Mucosa of rectum (tissue), 2 donors: Measurements from ENCODE around the gene PARVG.

ENCODE experiments used
- H3K27ac ChIP-seq, 2 donors: one replicate each; pipeline ENCODE4 v1.7.0; 2013; ENCODE audit warnings: inconsistent platforms in 2 of 2, low read depth in 2 of 2, low read length in 2 of 2
- H3K27me3 ChIP-seq, 2 donors: one replicate each; pipeline ENCODE4 v1.7.0; 2013; ENCODE audit warnings: low read length in 2 of 2; ENCODE audit not compliant: control insufficient read depth in 2 of 2, insufficient read depth in 2 of 2
- H3K36me3 ChIP-seq, 2 donors: one replicate each; pipeline ENCODE4 v1.7.0; 2013; ENCODE audit warnings: low read length in 2 of 2; ENCODE audit not compliant: control insufficient read depth in 2 of 2, insufficient read depth in 2 of 2
- H3K4me1 ChIP-seq, 2 donors: one replicate each; pipeline ENCODE4 v1.7.0; 2013; ENCODE audit warnings: low read length in 2 of 2, mild to moderate bottlenecking in 1 of 2; ENCODE audit not compliant: control insufficient read depth in 2 of 2, insufficient read depth in 2 of 2
- H3K4me3 ChIP-seq, 2 donors: one replicate each; pipeline ENCODE4 v1.7.0; 2013; ENCODE audit warnings: low read length in 2 of 2
- H3K9ac ChIP-seq, 2 donors: one replicate each; pipeline ENCODE4 v1.7.0; 2013; ENCODE audit warnings: low read length in 2 of 2, low read depth in 1 of 2, mild to moderate bottlenecking in 1 of 2
- H3K9me3 ChIP-seq, 2 donors: one replicate each; pipeline ENCODE4 v1.7.0; 2013; ENCODE audit warnings: low read length in 2 of 2; ENCODE audit not compliant: control insufficient read depth in 2 of 2
- donor health status: healthy.
- donor health status: Normal muscosa, but diverticular disease.

Gene PARVG

GRCh38 chr22:44203203-44203602 lies 22.5 kb downstream of the PARVG start:
- Histone ChIP-seq H3K4me1 (no peaks in the 10 kb centered on the region), H3K4me3 (no peak overlapping the region), H3K36me3 (no peaks in the 10 kb centered on the region), H3K27ac (no peak overlapping the region), H3K9ac (no peak overlapping the region), H3K9me3 (no peaks in the 10 kb centered on the region), H3K27me3 (no peaks in the 10 kb centered on the region)

- no peaks in the 10 kb centered on the region for H3K27me3 ChIP-seq
- H3K36me3 ChIP-seq = no peaks in the 10 kb centered on the region
- H3K9me3 ChIP-seq = no peaks in the 10 kb centered on the region
- no peaks in the 10 kb centered on the region for H3K4me1 ChIP-seq
- no peak overlapping the region for H3K4me3 ChIP-seq
- no peak overlapping the region for H3K9ac ChIP-seq
- no peak overlapping the region for H3K27ac ChIP-seq
Measured at GRCh38 chr22:44204739-44205515, 24.2 kb downstream of the PARVG start.

DNA sequence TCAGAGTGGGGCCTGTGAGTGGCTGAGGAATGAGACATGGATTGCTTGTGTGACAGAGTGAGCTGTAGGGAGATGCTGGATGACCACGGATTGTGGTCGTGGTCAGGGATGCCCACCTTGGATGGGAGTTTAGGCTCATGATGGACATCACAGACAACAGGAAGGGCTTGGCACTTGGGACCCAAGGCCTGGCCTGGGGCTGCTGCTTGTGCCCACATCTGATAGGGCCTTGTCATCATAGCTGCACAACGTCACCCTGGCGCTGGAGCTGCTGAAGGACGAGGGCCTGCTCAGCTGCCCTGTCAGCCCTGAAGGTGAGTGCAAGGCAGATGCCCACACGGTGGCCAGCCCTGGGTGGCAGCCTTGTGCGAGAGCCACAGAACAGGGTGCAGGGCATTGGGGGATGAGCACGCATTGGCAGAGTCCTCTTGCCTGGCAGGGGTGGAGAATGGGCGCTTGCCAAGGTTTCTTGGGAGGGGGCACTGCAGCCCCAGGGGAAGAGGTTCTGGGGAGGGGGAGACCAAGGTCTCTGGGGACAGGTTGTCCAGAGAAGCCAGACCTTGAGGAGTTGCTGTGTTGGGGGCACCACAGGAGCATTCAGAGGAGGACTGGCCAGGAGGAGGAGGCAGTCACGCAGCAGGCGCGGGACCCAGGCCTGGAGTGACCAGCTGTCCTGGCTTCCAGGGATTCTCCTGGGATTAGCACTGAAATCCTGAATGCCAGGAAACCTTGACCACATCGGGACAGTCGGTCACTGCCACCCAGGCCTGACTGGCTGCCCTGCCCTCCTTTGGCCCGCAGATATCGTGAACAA lies 25.0 kb downstream of the PARVG start:
- Histone ChIP-seq H3K27me3 (no peaks in the 10 kb centered on the region), H3K36me3 (no peaks in the 10 kb centered on the region), H3K4me3 (no peak overlapping the region), H3K27ac (no peak overlapping the region), H3K9me3 (no peaks in the 10 kb centered on the region), H3K4me1 (no peaks in the 10 kb centered on the region), H3K9ac (no peak overlapping the region)

- Histone ChIP-seq H3K9ac (no peak overlapping the region), H3K9me3 (no peaks in the 10 kb centered on the region), H3K27me3 (no peaks in the 10 kb centered on the region), H3K4me3 (no peak overlapping the region), H3K4me1 (no peaks in the 10 kb centered on the region), H3K36me3 (no peaks in the 10 kb centered on the region), H3K27ac (no peak overlapping the region)
Measured at GRCh38 chr22:44206330-44206645, 25.6 kb downstream of the PARVG start.

DNA sequence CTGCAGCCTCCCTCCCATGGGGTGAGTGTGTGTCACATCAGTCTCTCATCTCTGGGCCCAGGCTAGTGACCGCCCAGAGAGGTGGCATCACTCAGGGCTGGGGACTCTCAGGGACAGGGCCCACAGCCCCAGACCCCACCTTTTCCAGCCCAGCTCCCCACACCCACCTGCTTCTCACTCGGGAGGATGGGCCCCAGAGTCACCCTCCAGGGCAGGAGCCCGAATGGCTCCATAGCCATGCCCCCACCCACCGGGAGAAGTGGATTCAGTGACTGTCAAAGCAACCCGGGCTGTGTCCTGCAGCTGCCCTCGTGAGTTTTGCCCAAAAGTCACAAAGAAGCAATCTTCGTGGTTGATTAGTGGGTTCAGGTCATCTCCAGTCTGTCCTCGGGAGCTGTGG lies 26.0 kb downstream of the PARVG start:
- Histone ChIP-seq H3K27ac (no peak overlapping the region), H3K4me1 (no peaks in the 10 kb centered on the region), H3K4me3 (no peak overlapping the region), H3K36me3 (no peaks in the 10 kb centered on the region), H3K9ac (no peak overlapping the region), H3K9me3 (no peaks in the 10 kb centered on the region), H3K27me3 (no peaks in the 10 kb centered on the region)

- Histone ChIP-seq H3K4me3 (no peak overlapping the region), H3K27me3 (no peaks in the 10 kb centered on the region), H3K36me3 (no peaks in the 10 kb centered on the region), H3K9ac (no peak overlapping the region), H3K27ac (no peak overlapping the region), H3K4me1 (peaks cover 0 to 3% of the 10 kb centered on the region in 2 donors), H3K9me3 (no peaks in the 10 kb centered on the region)
Measured at GRCh38 chr22:44207173-44207980, 26.7 kb downstream of the PARVG start.

GRCh38 chr22:44207981-44208317 lies 27.2 kb downstream of the PARVG start:
- Histone ChIP-seq H3K4me1 (peaks cover 0 to 5% of the 10 kb centered on the region in 2 donors), H3K27ac (no peak overlapping the region), H3K9ac (no peak overlapping the region)

GRCh38 chr22:44209343-44209742 lies 28.6 kb downstream of the PARVG start:
- no peaks in the 10 kb centered on the region for H3K36me3 ChIP-seq
- H3K9me3 ChIP-seq = no peaks in the 10 kb centered on the region
- H3K27me3 ChIP-seq = no peaks in the 10 kb centered on the region
- H3K27ac ChIP-seq = no peak overlapping the region
- H3K9ac ChIP-seq = no peak overlapping the region
- no peak overlapping the region for H3K4me3 ChIP-seq
- peaks cover 0 to 5% of the 10 kb centered on the region in 2 donors for H3K4me1 ChIP-seq

More at GRCh38 chr22:44207981-44208317, 27.2 kb downstream of the PARVG start:
- Histone ChIP-seq H3K27me3 (no peaks in the 10 kb centered on the region), H3K9me3 (no peaks in the 10 kb centered on the region), H3K4me3 (no peak overlapping the region), H3K36me3 (no peaks in the 10 kb centered on the region)

GRCh38 chr22:44210722-44211121 lies 30.0 kb downstream of the PARVG start:
- Histone ChIP-seq H3K4me3 (no peak overlapping the region), H3K27me3 (no peaks in the 10 kb centered on the region), H3K27ac (peak overlapping the region in 1 of 2 donors; percentile 18), H3K9me3 (no peaks in the 10 kb centered on the region), H3K4me1 (peaks cover 0 to 5% of the 10 kb centered on the region in 2 donors), H3K9ac (no peak overlapping the region), H3K36me3 (no peaks in the 10 kb centered on the region)
